Tibial nerve (tissue), 4 donors: ENCODE data around the gene MIEN1. TPM values are rescaled to one million over a fixed set of nuclear protein-coding genes. Genes with fewer than 3 reads are reported as not detected.

Source experiments
- DNase-seq, 2 donors: peaks; one replicate each; pipeline ENCODE4 v3.0.0-alpha.2; 2019; ENCODE audit warnings: low spot score in 2 of 2
- H3K27ac ChIP-seq, 4 donors: fragments of 200-600 bp; sonication (generic) in 3 of 4; one replicate each; pipeline ENCODE4 v1.5.1; 2017 to 2019; ENCODE audit warnings: mild to moderate bottlenecking in 1 of 4
- H3K27me3 ChIP-seq, 2 donors: fragments of 200-600 bp; sonication (generic) in 1 of 2; one replicate each; pipeline versions ENCODE4 v1.5.1 to v1.6.0; 2017 to 2019
- H3K36me3 ChIP-seq, 3 donors: fragments of 200-600 bp; sonication (generic); one replicate each; pipeline ENCODE4 v1.5.1; 2018 to 2019
- H3K4me1 ChIP-seq, 4 donors: fragments of 200-600 bp; sonication (generic) in 3 of 4; one replicate each; pipeline ENCODE4 v1.5.1; 2017 to 2019
- H3K4me3 ChIP-seq, 4 donors: fragments of 200-600 bp; sonication (generic) in 3 of 4; one replicate each; pipeline ENCODE4 v1.5.1; 2017 to 2019; ENCODE audit warnings: mild to moderate bottlenecking in 1 of 4, moderate library complexity in 1 of 4
- H3K9me3 ChIP-seq, 4 donors: fragments of 200-600 bp; sonication (generic) in 3 of 4; one replicate each; pipeline ENCODE4 v1.5.1; 2017 to 2019
- EP300 ChIP-seq, 2 donors: sonication (generic); formaldehyde crosslinking; IDR thresholded peaks; one replicate each; pipeline ENCODE4 v1.6.1; 2017; ENCODE audit warnings: antibody characterized with exemption in 2 of 2, mild to moderate bottlenecking in 1 of 2
- POLR2A ChIP-seq, 2 donors: fragments of 450-650 bp; IDR thresholded peaks; one replicate each; pipeline ENCODE4 v1.6.1; 2017; ENCODE audit warnings: antibody characterized with exemption in 2 of 2, mild to moderate bottlenecking in 2 of 2, moderate library complexity in 2 of 2
- WGBS, 2 donors: methylation state at CpG; one replicate each; pipeline ENCODE4 v1.1.5; 2018; 5-methylcytosine and 5-hydroxymethylcytosine counted together
- small RNA-seq: library from RNA; depleted of rRNA; stranded (forward); fragments of <200 nt; gene quantifications from one replicate; pipeline ENCODE3, GENCODE V24; 2016
- total RNA-seq, 4 donors: library from RNA; depleted of rRNA; stranded (reverse); fragments of >200 nt; gene quantifications; one replicate each; pipeline ENCODE4 v1.1.0, GENCODE V29; 2016
- TF ChIP-seq, protein P1 (sequence below), 5 experiments: fragments of 200-600 bp in 3 of 5; fragments of 450-650 bp in 2 of 5; sonication (generic) in 3 of 5; IDR thresholded peaks; one replicate each; pipeline ENCODE4 v1.5.1; 2016 to 2019; ENCODE audit warnings: antibody characterized with exemption in 5 of 5, mild to moderate bottlenecking in 3 of 5, moderate library complexity in 2 of 5

Gene MIEN1
- total RNA-seq, 4 donors from 2014 or later, result 29.8 to 65.3 (median 43.5) TPM

DNA sequence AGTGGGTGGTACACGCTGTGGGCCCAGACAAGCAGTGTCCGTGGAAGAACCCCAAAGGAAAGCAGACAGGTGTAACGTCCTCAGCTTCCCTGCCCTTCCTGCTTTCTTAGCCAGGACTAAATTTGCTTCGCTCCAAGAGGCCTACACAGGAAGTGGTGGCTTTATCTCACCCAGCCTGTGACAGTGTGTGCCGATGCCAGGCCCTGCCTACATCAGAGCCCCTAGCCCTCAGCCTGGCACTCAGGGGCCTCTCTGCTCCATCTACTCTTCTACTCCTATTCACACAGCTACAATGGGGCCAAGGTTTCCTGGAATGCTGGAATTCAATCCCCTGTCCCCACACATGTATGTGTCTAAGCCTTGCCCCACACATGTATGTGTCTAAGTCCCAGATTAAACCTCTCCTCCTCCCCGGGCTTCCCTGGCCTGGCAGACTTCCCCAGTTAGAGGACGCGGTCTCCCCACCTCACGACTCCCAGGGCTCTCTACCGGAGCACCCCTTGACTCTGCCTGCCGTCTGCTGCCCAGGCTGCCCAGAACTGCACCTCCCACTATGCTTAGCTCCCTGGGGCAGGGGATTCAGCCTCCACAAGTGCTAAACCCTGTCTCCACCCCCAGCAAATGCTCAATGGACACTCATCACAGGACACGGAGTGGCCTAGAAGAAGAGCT, 50.7 kb downstream of the MIEN1 start:
- Histone ChIP-seq H3K9me3 (no peaks in the 10 kb centered on the region), H3K4me1 (peaks cover 0 to 44% (median 23%) of the 10 kb centered on the region in 4 donors), H3K27me3 (no peaks in the 10 kb centered on the region), H3K4me3 (no peak overlapping the region), H3K36me3 (peaks cover 0 to 43% (median 0%) of the 10 kb centered on the region in 3 donors), H3K27ac (peak overlapping the region in 1 of 4 donors; percentile 64)
- DNase-seq, result no peak
- TF ChIP-seq, protein P1, sequence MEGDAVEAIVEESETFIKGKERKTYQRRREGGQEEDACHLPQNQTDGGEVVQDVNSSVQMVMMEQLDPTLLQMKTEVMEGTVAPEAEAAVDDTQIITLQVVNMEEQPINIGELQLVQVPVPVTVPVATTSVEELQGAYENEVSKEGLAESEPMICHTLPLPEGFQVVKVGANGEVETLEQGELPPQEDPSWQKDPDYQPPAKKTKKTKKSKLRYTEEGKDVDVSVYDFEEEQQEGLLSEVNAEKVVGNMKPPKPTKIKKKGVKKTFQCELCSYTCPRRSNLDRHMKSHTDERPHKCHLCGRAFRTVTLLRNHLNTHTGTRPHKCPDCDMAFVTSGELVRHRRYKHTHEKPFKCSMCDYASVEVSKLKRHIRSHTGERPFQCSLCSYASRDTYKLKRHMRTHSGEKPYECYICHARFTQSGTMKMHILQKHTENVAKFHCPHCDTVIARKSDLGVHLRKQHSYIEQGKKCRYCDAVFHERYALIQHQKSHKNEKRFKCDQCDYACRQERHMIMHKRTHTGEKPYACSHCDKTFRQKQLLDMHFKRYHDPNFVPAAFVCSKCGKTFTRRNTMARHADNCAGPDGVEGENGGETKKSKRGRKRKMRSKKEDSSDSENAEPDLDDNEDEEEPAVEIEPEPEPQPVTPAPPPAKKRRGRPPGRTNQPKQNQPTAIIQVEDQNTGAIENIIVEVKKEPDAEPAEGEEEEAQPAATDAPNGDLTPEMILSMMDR (IDR thresholded peaks at IDR 0.05), result no peak
- TF ChIP-seq EP300 (IDR thresholded peaks at IDR 0.05), result no peak
- TF ChIP-seq POLR2A (IDR thresholded peaks at IDR 0.05), result no peak
- WGBS, 2 donors, result 74 to 91% methylated on average over 12 of the region's 12 CpGs

Small RNA genes within 50 kb of the gene (small RNA-seq; reads per million reads assigned to genes)
- gene MIR4728, result 1.1 reads per million, percentile 25 among the genes with 10 or more reads in this experiment

Other genes starting within 250 kb of the MIEN1 start
- not detected for gene NEUROD2, start 122.6 kb downstream of the MIEN1 start, total RNA-seq
- gene PPP1R1B, start 103.6 kb downstream of the MIEN1 start, total RNA-seq, result 10 to 100 TPM; 10.4 to 20.4 (median 12.7) TPM
- 100 to 1,000 TPM in 3 of 4 donors, 10 to 100 TPM in 1; 85.3 to 170 (median 108) TPM for gene STARD3, start 93.4 kb downstream of the MIEN1 start, total RNA-seq
- 1 to 10 TPM in 1 of 4 donors, under 1 TPM in 3; 0.30 to 5.5 (median 0.61) TPM for gene TCAP, start 65.2 kb downstream of the MIEN1 start, total RNA-seq
- gene PNMT, start 62.1 kb downstream of the MIEN1 start, total RNA-seq, result 10 to 100 TPM in 3 of 4 donors, 1 to 10 TPM in 1; 2.4 to 19.6 (median 12.4) TPM
- 10 to 100 TPM; 10.9 to 16.5 (median 15.1) TPM for gene PGAP3, start 42.5 kb downstream of the MIEN1 start, total RNA-seq
- 100 to 1,000 TPM; 101 to 131 (median 114) TPM for gene ERBB2, start 30.5 kb downstream of the MIEN1 start, total RNA-seq
- under 1 TPM in 3 of 4 donors, not detected in 1; 0.21 to 0.39 (median 0.30) TPM for gene GRB7, start 7.4 kb upstream of the MIEN1 start, total RNA-seq
- 1 to 10 TPM in 2 of 4 donors, under 1 TPM in 2; 0.30 to 1.9 (median 1.0) TPM for gene IKZF3, start 133.8 kb upstream of the MIEN1 start, total RNA-seq
- not detected for gene ZPBP2, start 137.7 kb upstream of the MIEN1 start, total RNA-seq
- 10 to 100 TPM in 3 of 4 donors, 1 to 10 TPM in 1; 8.1 to 21.2 (median 16.8) TPM for gene GSDMB, start 188.1 kb upstream of the MIEN1 start, total RNA-seq
- gene ORMDL3, start 197.1 kb upstream of the MIEN1 start, total RNA-seq, result 10 to 100 TPM; 45.7 to 88.2 (median 72.3) TPM
- not detected for gene LRRC3C, start 197.2 kb upstream of the MIEN1 start, total RNA-seq
- under 1 TPM in 1 of 4 donors, not detected in 3; 0.20 TPM for gene GSDMA, start 232.5 kb upstream of the MIEN1 start, total RNA-seq